HG02870 (cell line): ENCODE data around the gene CSPG5.

ENCODE experiments used
- ATAC-seq: cut with Tn5 transposase; IDR thresholded peaks from one replicate; pipeline ENCODE4 v1.9.1; 2021; ENCODE audit warnings: mild to moderate bottlenecking, moderate library complexity; ENCODE audit not compliant: unreplicated experiment

The CSPG5 gene

GRCh38 chr3:47588053-47588452 is 9.4 kb upstream of the CSPG5 start:
- no peak for ATAC-seq

DNA sequence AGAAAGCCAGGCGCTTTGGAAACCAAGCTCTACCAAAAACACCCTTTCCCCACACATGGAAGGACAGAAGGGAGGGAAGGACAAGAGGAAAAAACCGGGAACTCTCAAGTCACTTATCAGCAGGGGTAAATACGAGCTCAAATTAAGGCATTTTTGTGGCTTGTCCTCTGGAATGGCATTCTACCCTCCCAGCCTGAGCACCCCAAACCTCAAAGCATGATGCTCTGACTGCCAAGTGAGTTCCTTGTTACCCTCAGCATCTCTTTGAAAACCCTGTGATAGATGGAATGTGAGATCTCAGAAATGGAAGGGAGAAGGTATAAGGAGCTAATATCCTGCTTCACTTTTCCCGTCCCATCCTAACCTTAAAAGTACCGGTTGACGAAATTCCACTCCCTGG is 8.1 kb upstream of the CSPG5 start:
- no peak for ATAC-seq

GRCh38 chr3:47583320-47584075 is 4.8 kb upstream of the CSPG5 start:
- no peak for ATAC-seq

GRCh38 chr3:47581835-47582234 is 3.2 kb upstream of the CSPG5 start:
- ATAC-seq, result no peak

DNA sequence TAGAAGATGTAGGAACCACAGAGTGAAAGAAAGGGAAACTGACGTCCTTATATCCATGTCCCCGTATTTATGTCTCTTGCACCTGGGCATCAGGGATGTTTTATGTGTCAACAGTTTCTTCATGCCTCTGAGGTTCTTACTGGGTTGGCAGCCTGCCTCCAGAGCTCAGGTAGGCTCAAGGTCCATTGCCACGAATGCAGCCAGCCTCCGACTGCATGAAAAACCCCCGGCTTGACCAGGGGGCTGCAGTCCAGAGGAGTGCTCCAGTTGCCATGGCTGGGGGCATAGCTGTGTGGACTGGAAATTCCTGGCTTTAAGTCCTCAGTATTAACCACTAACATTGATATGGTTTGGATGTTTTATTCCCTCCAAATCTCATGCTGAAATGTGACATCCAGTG is 2.8 kb upstream of the CSPG5 start:
- no peak for ATAC-seq

- no peak for ATAC-seq
These were observed 1.8 kb upstream of the CSPG5 start for GRCh38 chr3:47580481-47580880.

- ATAC-seq, result no peak
These were observed 1.2 kb upstream of the CSPG5 start for GRCh38 chr3:47579875-47580274.

GRCh38 chr3:47578119-47578632 is 489 bp downstream of the CSPG5 start:
- no peak for ATAC-seq

DNA sequence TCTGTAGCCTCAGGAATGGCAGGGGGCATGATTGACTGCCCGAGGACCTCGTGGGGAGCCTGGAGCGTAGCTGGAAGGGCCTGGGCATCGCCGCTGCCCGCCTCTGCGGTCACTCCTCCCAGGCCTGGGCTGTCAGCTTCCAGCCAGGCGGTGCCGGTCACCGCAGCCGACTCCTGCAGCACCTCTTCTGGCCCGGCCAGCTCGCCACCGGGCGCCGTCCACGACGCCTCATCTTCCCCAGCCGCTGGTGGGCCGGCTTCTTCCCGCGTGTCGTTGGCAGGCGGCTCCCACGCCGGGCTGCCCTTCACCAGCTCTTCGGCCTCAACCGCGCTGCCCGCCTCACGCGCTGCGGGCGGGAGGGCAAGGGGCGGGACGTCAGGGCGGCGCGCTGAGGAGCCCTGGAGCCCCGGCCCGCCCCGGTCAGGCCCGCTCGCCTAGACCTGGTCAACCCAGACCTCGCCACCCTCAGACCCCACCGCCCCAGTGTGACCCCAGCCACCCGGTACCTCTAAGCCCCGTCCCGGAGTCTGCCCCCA is 1.0 kb downstream of the CSPG5 start:
- ATAC-seq, result no peak

GRCh38 chr3:47573190-47574172 is 5.2 kb downstream of the CSPG5 start:
- no peak for ATAC-seq

DNA sequence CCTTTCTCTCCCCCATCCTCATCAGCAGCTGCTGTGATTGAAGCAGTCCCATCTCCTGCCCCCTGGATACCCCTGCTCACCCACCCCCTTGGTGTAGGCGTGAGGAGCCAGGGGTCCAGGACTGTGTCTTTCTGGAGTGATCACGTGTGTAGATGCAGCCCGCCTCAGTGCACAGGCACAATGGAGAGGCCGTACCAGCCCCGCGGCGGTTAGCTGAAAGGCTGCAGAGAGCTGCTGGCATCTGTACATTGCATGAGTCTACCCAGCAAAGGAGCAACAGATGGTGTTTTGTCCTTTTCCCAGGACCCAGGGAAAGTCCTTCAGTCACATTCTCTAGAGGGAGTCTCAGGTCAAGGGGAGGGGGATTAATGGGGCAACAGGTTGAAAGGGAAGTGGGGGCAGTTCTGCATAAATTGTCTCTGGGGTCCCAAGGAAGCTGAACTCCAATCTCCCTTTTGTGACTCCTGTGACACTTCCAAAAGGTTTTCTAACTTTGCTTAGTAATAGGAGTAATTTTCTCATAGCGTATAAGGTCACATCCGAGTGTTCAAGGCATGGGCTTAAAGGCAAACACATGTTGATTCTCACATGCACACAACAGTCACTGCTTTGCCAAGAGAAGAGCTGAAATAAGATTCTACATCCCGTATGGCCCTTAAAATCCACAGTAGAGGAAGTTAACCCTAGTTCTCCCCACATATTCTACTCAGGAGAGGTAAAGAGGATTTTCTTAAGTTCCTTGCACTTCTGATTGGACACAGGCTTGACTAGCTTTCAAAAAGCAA is 7.1 kb downstream of the CSPG5 start:
- ATAC-seq, result no peak

DNA sequence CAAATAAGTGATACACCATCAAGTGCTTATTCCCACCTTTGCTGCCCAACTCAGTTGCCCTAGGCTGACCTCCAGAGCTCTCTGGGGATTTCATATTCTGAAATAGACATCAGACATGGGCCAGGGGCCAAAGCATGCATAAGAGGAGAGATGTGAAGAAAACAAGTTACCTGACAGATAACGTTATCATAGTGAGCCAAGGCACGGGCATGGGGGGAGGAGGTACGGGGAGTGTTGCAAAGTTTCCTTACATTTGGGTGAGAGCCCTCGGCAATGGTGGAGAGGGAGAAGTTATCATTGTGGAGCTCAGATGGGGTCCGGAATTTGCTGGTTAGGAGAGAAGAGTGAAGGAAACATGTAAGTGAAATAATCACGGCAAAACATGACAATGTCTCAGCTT is 9.8 kb downstream of the CSPG5 start:
- no peak for ATAC-seq

GRCh38 chr3:47567149-47567548 is 11.5 kb downstream of the CSPG5 start:
- ATAC-seq, result no peak

GRCh38 chr3:47566667-47567066 is 12.0 kb downstream of the CSPG5 start:
- no peak for ATAC-seq

DNA sequence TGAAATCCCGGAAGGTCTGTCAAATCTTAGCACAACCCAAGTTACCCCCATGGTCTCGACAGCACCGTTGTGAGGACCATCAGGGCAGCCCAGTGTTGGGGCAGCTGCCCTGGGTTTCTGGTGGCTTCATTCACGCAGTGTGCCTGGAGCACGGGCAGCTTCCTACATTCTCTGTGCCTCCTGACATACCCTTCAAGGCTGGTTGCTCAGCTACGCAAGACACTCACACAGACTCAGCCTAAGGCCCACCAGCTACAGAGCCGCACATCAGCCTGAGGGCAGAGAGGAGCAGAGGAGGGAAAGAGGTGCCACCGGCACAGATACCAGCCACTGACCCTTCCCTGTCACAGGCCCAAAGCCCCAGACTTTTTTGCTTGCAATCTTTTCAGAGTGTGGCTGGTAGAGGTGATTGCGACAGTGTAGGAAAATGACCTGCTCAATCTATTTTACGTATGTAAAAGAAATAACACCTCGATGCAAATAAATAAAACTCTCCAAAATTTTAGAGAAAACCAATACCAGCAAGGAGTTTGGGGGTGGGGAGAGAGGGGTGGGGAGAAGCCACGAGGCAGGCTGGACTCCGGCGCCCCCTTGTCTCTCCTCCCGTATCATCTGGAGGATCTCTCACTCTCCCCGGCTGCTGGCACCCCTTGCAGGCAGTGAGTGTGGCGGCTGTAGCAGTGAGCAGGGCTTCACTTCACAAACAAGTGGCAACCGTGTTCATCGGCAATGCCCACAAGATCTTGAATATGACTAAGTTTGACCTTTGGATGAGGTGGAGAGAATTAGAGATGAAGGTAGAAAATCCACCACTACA is 12.7 kb downstream of the CSPG5 start:
- no peak for ATAC-seq

DNA sequence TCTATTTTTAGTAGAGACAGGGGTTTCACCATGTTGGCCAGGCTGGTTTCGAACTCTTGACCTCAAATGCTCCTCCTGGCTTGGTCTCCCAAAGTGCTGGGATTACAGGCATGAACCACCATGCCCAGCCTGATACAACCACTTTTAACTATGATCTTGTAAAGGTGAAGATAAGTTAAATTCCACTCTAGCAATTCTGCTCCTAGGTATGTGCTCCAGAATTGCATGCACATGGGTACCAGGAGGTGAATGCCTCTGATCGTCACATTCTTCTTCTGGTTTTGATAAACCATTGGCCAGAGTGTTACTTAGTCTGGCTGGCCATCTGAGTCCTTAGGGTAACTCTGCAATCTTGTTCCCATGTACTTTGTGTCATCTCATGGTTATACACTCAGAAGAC is 22.3 kb downstream of the CSPG5 start:
- ATAC-seq, result no peak

GRCh38 chr3:47554335-47554734 is 24.3 kb downstream of the CSPG5 start:
- ATAC-seq, result no peak

DNA sequence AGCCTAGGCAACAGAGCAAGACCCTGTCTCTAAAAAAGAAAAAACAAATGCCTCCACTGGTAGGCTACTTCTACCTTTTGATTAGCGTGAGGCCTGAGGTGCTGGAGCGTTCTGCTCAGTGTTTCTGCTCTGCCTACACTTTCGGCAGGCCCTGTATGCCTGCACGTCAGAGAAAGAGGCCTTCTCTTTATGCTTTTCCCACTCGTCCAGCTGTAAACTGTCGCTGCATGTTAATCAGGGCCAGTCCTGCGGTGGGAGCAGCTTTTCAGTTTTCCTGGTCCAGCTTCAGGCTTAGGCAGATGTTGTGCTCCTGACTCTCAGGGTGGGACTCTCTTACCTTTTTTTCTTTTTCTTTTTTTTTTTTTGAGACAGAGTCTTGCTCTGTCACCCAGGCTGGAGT is 25.3 kb downstream of the CSPG5 start:
- ATAC-seq, result no peak

DNA sequence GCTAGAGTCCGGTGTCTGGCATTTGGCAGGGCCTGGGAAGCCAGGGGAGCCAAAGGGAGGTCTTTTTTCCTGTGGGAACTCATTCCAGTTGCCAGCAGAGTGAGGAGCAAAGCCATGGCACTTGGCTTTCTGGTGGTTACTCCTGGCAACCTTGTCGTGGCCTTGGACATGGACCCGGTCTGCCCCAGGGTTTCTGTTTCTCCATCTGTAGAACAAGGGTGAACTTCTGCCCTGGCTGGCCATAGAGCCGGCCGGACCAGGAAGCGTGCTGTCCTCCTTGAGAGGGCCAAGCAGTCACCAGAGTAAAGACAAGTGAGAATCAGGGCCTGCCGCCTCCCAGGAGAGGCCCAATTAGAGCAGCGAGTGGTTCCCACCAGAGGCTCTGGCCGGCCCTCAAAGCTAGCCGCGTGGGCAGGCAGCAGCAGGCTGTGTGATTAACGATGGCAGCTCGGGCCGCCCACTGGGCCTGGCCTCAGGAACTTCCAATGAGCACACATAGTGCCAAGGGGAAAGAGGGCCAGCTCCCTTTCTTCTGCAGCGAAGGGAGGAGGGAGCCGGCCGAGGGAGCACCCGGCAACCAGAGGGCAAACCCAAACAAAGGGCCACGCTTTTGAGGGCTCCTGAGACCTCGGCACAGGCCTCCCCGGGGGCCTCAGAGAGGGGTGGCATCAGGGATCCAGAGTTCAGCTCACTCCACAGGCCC is 36.0 kb downstream of the CSPG5 start:
- ATAC-seq, result no peak
